Neural cell (in vitro differentiated cells): Measurements from ENCODE around the gene ZNF837. TPM values are rescaled to one million over a fixed set of nuclear protein-coding genes. Genes with fewer than 3 reads are reported as not detected.

ENCODE experiments used
- H2AFZ ChIP-seq: fragments of 200-600, 300-800 bp; sonication (generic), shearing (Covaris generic); 2 replicates; pipeline ENCODE4 v1.6.0; 2014; ENCODE audit warnings: low read depth, mild to moderate bottlenecking, antibody characterized with exemption, low read length, moderate library complexity
- H3F3A ChIP-seq: fragments of 200-600 bp; shearing (Covaris generic); 2 replicates; pipeline ENCODE4 v1.6.1; 2016; ENCODE audit warnings: mild to moderate bottlenecking, moderate library complexity, mixed read lengths, antibody characterized with exemption, low read length; ENCODE audit not compliant: insufficient read depth, poor library complexity, severe bottlenecking
- H3K27ac ChIP-seq: fragments of 200-600, 300-800 bp; sonication (generic), shearing (Covaris generic); 2 replicates; pipeline ENCODE4 v1.5.1; 2014; ENCODE audit warnings: mild to moderate bottlenecking, low read length, moderate library complexity
- H3K27me3 ChIP-seq: fragments of 300-800, 200-600 bp; sonication (generic), shearing (Covaris generic); 2 replicates; pipeline ENCODE4 v1.6.0; 2014; ENCODE audit warnings: mild to moderate bottlenecking, low read depth, low read length, moderate library complexity; ENCODE audit not compliant: insufficient read depth
- H3K36me3 ChIP-seq: fragments of 300-800, 200-600 bp; sonication (generic), shearing (Covaris generic); 2 replicates; pipeline ENCODE4 v1.5.1; 2014; ENCODE audit warnings: mild to moderate bottlenecking, antibody characterized with exemption, low read length, moderate library complexity; ENCODE audit not compliant: insufficient read depth
- H3K4me2 ChIP-seq: fragments of 300-800, 200-600 bp; sonication (generic), shearing (Covaris generic); 2 replicates; pipeline ENCODE4 v1.6.0; 2014; ENCODE audit warnings: mild to moderate bottlenecking, low read length
- H3K4me3 ChIP-seq: fragments of 300-800, 200-600 bp; sonication (generic), shearing (Covaris generic); 2 replicates; pipeline ENCODE4 v1.5.1; 2014; ENCODE audit warnings: mild to moderate bottlenecking, low read length, moderate library complexity
- H3K79me2 ChIP-seq: fragments of 200-600 bp; shearing (Covaris generic); replicated peaks from 2 replicates; pipeline ENCODE4 v1.6.0; 2014; ENCODE audit warnings: mild to moderate bottlenecking, low read length, moderate library complexity; ENCODE audit not compliant: insufficient read depth
- H3K9ac ChIP-seq: fragments of 300-800, 200-600 bp; sonication (generic), shearing (Covaris generic); 2 replicates; pipeline ENCODE4 v1.6.1; 2016; ENCODE audit warnings: mild to moderate bottlenecking, low read length, mixed read lengths
- H3K9me2 ChIP-seq: fragments of 200-600 bp; shearing (Covaris generic); 2 replicates; pipeline ENCODE4 v1.6.1; 2016; ENCODE audit warnings: mild to moderate bottlenecking, low read length, mixed read lengths; ENCODE audit not compliant: insufficient read depth
- H3K9me3 ChIP-seq: fragments of 200-600, 300-800 bp; sonication (generic), shearing (Covaris generic); 2 replicates; pipeline ENCODE4 v1.6.1; 2016; ENCODE audit warnings: mild to moderate bottlenecking, mixed run types, low read length, moderate library complexity, mixed read lengths
- H4K20me1 ChIP-seq: fragments of 200-600 bp; shearing (Covaris generic); 2 replicates; pipeline ENCODE4 v1.6.1; 2016; ENCODE audit warnings: mild to moderate bottlenecking, mixed run types; ENCODE audit not compliant: insufficient read depth
- CTCF ChIP-seq: fragments of 450-650 bp; IDR thresholded peaks from 2 replicates; pipeline ENCODE4 v1.5.1; 2014; ENCODE audit warnings: antibody characterized with exemption, mild to moderate bottlenecking, moderate library complexity; ENCODE audit not compliant: poor library complexity, severe bottlenecking
- EP300 ChIP-seq: fragments of 450-650 bp; conservative IDR thresholded peaks from 2 replicates; pipeline ENCODE4 v1.6.1; 2014; ENCODE audit warnings: antibody characterized with exemption, mild to moderate bottlenecking, moderate library complexity; ENCODE audit not compliant: poor library complexity, severe bottlenecking
- EZH2 ChIP-seq: fragments of 200-600, 300-800 bp; shearing (Covaris generic), sonication (generic); IDR thresholded peaks from 2 replicates; pipeline ENCODE4 v1.6.1; 2014; ENCODE audit warnings: antibody characterized with exemption, low read length, borderline replicate concordance, mild to moderate bottlenecking; ENCODE audit not compliant: insufficient read depth, poor library complexity, severe bottlenecking
- MXI1 ChIP-seq: fragments of 450-650 bp; conservative IDR thresholded peaks from 2 replicates; pipeline ENCODE4 v1.6.1; 2014; ENCODE audit warnings: antibody characterized with exemption, mild to moderate bottlenecking; ENCODE audit not compliant: poor library complexity, severe bottlenecking
- POLR2AphosphoS5 ChIP-seq: IDR thresholded peaks from 2 replicates; pipeline ENCODE4 v1.6.1; 2012
- RAD21 ChIP-seq: fragments of 450-650 bp; conservative IDR thresholded peaks from 2 replicates; pipeline ENCODE4 v1.6.1; 2014; ENCODE audit warnings: antibody characterized with exemption, mild to moderate bottlenecking, moderate library complexity
- REST ChIP-seq: IDR thresholded peaks from 2 replicates; pipeline ENCODE4 v1.6.1; 2012; ENCODE audit warnings: borderline replicate concordance
- SMC3 ChIP-seq: fragments of 450-650 bp; conservative IDR thresholded peaks from 2 replicates; pipeline ENCODE4 v1.6.1; 2014; ENCODE audit warnings: antibody characterized with exemption, mild to moderate bottlenecking, moderate library complexity; ENCODE audit not compliant: poor library complexity
- TAF1 ChIP-seq: IDR thresholded peaks from 2 replicates; pipeline ENCODE4 v1.6.1; 2012; ENCODE audit warnings: low read depth
- polyA plus RNA-seq: library from polyadenylated mRNA; depleted of rRNA; stranded (reverse); fragments of >200 nt; gene quantifications from 2 replicates; pipeline ENCODE4 v1.2.3, GENCODE V29; 2014

ZNF837 gene
- polyA plus RNA-seq, 1 donor from 2014 or later, result 4.5 TPM

GRCh38 chr19:58395220-58395978 is 14.6 kb upstream of the ZNF837 start, which contains the start of gene RNF225:
Gene RNF225 (plus strand): TSS chr19:58395656. CDS start chr19:58396090, 434 bp downstream.
- H3F3A ChIP-seq, result no peaks in the 10 kb centered on the region
- no peak within 1 kb of the TSS for H3K4me2 ChIP-seq
- H3K27ac ChIP-seq, result no peak within 1 kb of the TSS
- no peak within 1 kb of the TSS for H2AFZ ChIP-seq
- no peak within 1 kb of the TSS for H3K4me3 ChIP-seq
- H3K9me2 ChIP-seq, result no peaks in the 10 kb centered on the region
- H3K9me3 ChIP-seq, result no peaks in the 10 kb centered on the region
- no peaks in the 10 kb centered on the region for H3K27me3 ChIP-seq
- peaks cover 2% of the 10 kb centered on the region for H3K79me2 ChIP-seq
- H4K20me1 ChIP-seq, result no peaks in the 10 kb centered on the region
- TF ChIP-seq RAD21 (no peak), REST (no peak), TAF1 (no peak), EP300 (no peak), POLR2AphosphoS5 (no peak), MXI1 (no peak), EZH2 (no peak), SMC3 (no peak), CTCF (no peak)
- no peak within 1 kb of the TSS for H3K9ac ChIP-seq
- no peaks in the 10 kb centered on the region for H3K36me3 ChIP-seq

GRCh38 chr19:58394821-58395219 is 14.0 kb upstream of the ZNF837 start:
- no peak overlapping the region for H3K4me3 ChIP-seq
- no peaks in the 10 kb centered on the region for H3K36me3 ChIP-seq
- no peaks in the 10 kb centered on the region for H3K9me3 ChIP-seq
- no peaks in the 10 kb centered on the region for H3K79me2 ChIP-seq
- no peak overlapping the region for H3K9ac ChIP-seq
- H3K27me3 ChIP-seq, result no peaks in the 10 kb centered on the region
- no peaks in the 10 kb centered on the region for H4K20me1 ChIP-seq
- H3K27ac ChIP-seq, result no peak overlapping the region
- no peak overlapping the region for H2AFZ ChIP-seq
- H3K4me2 ChIP-seq, result no peak overlapping the region
- H3F3A ChIP-seq, result no peaks in the 10 kb centered on the region
- no peaks in the 10 kb centered on the region for H3K9me2 ChIP-seq
- TF ChIP-seq REST (no peak), SMC3 (no peak), EZH2 (no peak), RAD21 (no peak), CTCF (no peak), TAF1 (no peak), POLR2AphosphoS5 (no peak), EP300 (no peak), MXI1 (no peak)
